OCI-LY7 (cell line): ENCODE measurements around the gene ABCC10.

ENCODE experiments used
- EZH2phosphoT487 ChIP-seq: fragments of 200-600 bp; sonication (generic); IDR thresholded peaks from 2 replicates; pipeline ENCODE4 v1.6.1; 2018; ENCODE audit warnings: low read depth, borderline replicate concordance, mild to moderate bottlenecking, mixed run types, antibody characterized with exemption, low read length, moderate library complexity, mixed read lengths
- TF ChIP-seq, protein P1 (sequence below): fragments of 200-600 bp; sonication (generic); conservative IDR thresholded peaks from 2 replicates; pipeline ENCODE4 v1.5.1; 2014; ENCODE audit warnings: mild to moderate bottlenecking, antibody characterized with exemption, low read length, moderate library complexity, mixed read lengths

DNA sequence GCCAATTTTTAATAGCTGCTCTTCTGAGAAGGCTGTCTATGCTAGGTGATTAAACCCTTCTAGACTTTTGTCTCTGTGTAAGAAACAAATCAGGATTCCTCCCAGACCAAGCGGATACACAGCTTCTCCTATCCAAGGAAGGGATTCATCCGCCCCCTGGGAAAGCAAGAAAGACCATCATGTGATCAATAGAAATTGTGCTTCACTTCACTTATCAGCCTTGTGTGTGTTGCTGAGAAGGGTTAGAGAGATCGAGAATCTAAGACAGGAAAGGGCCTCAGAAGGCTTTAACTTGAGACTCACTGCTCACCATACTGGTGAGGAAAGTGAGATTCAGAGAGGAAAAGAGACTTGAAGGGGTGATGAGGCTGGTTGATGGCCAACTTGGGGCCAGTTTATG is 1.5 kb downstream of the ABCC10 start:
- TF ChIP-seq, protein P1, sequence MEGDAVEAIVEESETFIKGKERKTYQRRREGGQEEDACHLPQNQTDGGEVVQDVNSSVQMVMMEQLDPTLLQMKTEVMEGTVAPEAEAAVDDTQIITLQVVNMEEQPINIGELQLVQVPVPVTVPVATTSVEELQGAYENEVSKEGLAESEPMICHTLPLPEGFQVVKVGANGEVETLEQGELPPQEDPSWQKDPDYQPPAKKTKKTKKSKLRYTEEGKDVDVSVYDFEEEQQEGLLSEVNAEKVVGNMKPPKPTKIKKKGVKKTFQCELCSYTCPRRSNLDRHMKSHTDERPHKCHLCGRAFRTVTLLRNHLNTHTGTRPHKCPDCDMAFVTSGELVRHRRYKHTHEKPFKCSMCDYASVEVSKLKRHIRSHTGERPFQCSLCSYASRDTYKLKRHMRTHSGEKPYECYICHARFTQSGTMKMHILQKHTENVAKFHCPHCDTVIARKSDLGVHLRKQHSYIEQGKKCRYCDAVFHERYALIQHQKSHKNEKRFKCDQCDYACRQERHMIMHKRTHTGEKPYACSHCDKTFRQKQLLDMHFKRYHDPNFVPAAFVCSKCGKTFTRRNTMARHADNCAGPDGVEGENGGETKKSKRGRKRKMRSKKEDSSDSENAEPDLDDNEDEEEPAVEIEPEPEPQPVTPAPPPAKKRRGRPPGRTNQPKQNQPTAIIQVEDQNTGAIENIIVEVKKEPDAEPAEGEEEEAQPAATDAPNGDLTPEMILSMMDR, result no peak
- no peak for TF ChIP-seq EZH2phosphoT487
